Measurements from ENCODE around the gene ACTR10. TPM values are rescaled to one million over a fixed set of nuclear protein-coding genes. Genes with fewer than 3 reads are reported as not detected.

Gene ACTR10
- total and polyA plus RNA-seq, 2 of the 8 experiments (the other 6 are each of a cell fraction or from before 2014, with no cell fraction given) = 15.4 to 34.6 TPM

GRCh38 chr14:58270628-58271027, 70.7 kb downstream of the ACTR10 start:
- 94% methylated on average over 2 of the region's 2 CpGs; no CpG with 5 or more reads in 1 of the 2 experiments for WGBS, 2 experiments (ENCODE audit: extremely low coverage in 1 of 2, insufficient coverage in 1 of 2, insufficient read length in 1 of 2, insufficient replicate concordance in 2 of 2, low coverage in 1 of 2, low lambda C conversion rate in 2 of 2, missing lambda C conversion rate in 1 of 2)
- no peak overlapping the region for H3K14ac ChIP-seq (ENCODE audit: insufficient read length)
- H3K4me3 ChIP-seq (ENCODE audit: extremely low read depth in 1 of 4, insufficient read depth in 2 of 4, low read depth in 3 of 4, low read length in 4 of 4) = no peak overlapping the region
- no peak overlapping the region for H4K91ac ChIP-seq (replicated peaks; ENCODE audit: insufficient read length, low read length)
- H3K56ac ChIP-seq (replicated peaks; ENCODE audit: insufficient read length, low read depth, low read length) = no peak overlapping the region
- H3K4me1 ChIP-seq (replicated peaks in 1 of 4; ENCODE audit: control insufficient read depth in 3 of 4, insufficient read depth in 4 of 4, low read length in 3 of 4) = no peaks in the 10 kb centered on the region
- no peak overlapping the region for H2BK20ac ChIP-seq (ENCODE audit: low read length)
- ChIA-PET POLR2A (ENCODE audit: partially characterized antibody) (interaction anchor here (1.6 kb wide), 1 partner anchor 9 kb away, joined by 7 read pairs; no protein-coding TSS in a partner anchor), CTCF (ENCODE audit: partially characterized antibody) (no interaction called here)
- H2BK15ac ChIP-seq (ENCODE audit: low read length) = no peak overlapping the region
- H2BK120ac ChIP-seq (replicated peaks; ENCODE audit: low read depth, low read length) = no peak overlapping the region
- no peak overlapping the region for H3K18ac ChIP-seq (ENCODE audit: extremely low read depth, low read length)
- H3K79me2 ChIP-seq (ENCODE audit: control insufficient read depth in 1 of 2, insufficient read depth in 2 of 2, low read length in 2 of 2) = peaks cover 0 to under 1% of the 10 kb centered on the region in 2 experiments; a peak in 1 of 4 replicates
- no peak overlapping the region for H4K5ac ChIP-seq (ENCODE audit: insufficient read length, low read depth, low read length)
- no peaks in the 10 kb centered on the region for H3K23me2 ChIP-seq (ENCODE audit: low read depth, low read length)
- no peak for FAIRE-seq
- no peak overlapping the region for H2BK12ac ChIP-seq (ENCODE audit: low read depth, low read length)
- no peak overlapping the region for H3K9ac ChIP-seq (replicated peaks in 1 of 4; ENCODE audit: extremely low read depth in 1 of 4, low read depth in 3 of 4, low read length in 3 of 4)
- no peak overlapping the region for H3K27ac ChIP-seq (ENCODE audit: low read depth, low read length)
- H3K79me1 ChIP-seq (ENCODE audit: low read depth, low read length) = no peaks in the 10 kb centered on the region
- no peak overlapping the region for H3K4ac ChIP-seq (replicated peaks; ENCODE audit: insufficient read length, low read depth, low read length)
- H3K4me2 ChIP-seq (ENCODE audit: insufficient read depth in 1 of 2, low read depth in 2 of 2, low read length in 2 of 2) = no peak overlapping the region
- no peaks in the 10 kb centered on the region for H3K9me3 ChIP-seq (ENCODE audit: insufficient read depth in 2 of 2, low read depth in 1 of 2, low read length in 1 of 2)
- no peak overlapping the region for H2AK5ac ChIP-seq (ENCODE audit: low read depth, low read length)
- no peak overlapping the region for H4K8ac ChIP-seq (ENCODE audit: extremely low read depth, insufficient read depth, low read length)
- H3K23ac ChIP-seq (ENCODE audit: insufficient read length) = no peak overlapping the region
- H3K36me3 ChIP-seq (ENCODE audit: control insufficient read depth in 2 of 4, insufficient read depth in 4 of 4, low read length in 3 of 4) = peaks cover 19 to 86% (median 52%) of the 10 kb centered on the region in 4 experiments
- peaks cover 0 to 2% of the 10 kb centered on the region in 2 experiments for H4K20me1 ChIP-seq (replicated peaks in 1 of 2; ENCODE audit: control insufficient read depth in 1 of 2, insufficient read depth in 2 of 2, low read length in 2 of 2)
- DNase-seq (ENCODE audit: low read depth in 1 of 2, low spot score in 2 of 2) = no peak
- H2BK5ac ChIP-seq (ENCODE audit: low read depth, low read length) = no peak overlapping the region
- no peak overlapping the region for H2AFZ ChIP-seq (ENCODE audit: low read length)
- no peaks in the 10 kb centered on the region for H3K27me3 ChIP-seq (replicated peaks in 1 of 4; ENCODE audit: control insufficient read depth in 3 of 4, extremely low read depth in 1 of 4, insufficient read depth in 3 of 4, low read length in 3 of 4)
- TF ChIP-seq ATF2 (IDR thresholded peaks at IDR 0.05; ENCODE audit: low read length) (no peak), JUND (IDR thresholded peaks at IDR 0.05; ENCODE audit: low read length) (no peak)
